Measurements from ENCODE around the gene TRIM41. TPM values are rescaled to one million over a fixed set of nuclear protein-coding genes. Genes with fewer than 3 reads are reported as not detected.

The TRIM41 gene
- total and polyA plus RNA-seq, 2 of the 13 experiments (the other 11 are each of a cell fraction or from before 2014, with no cell fraction given): 10.2 to 16.7 TPM

GRCh38 chr5:181190711-181191525, 32.2 kb upstream of the TRIM41 start (continued):
- TF ChIP-seq, protein P1, sequence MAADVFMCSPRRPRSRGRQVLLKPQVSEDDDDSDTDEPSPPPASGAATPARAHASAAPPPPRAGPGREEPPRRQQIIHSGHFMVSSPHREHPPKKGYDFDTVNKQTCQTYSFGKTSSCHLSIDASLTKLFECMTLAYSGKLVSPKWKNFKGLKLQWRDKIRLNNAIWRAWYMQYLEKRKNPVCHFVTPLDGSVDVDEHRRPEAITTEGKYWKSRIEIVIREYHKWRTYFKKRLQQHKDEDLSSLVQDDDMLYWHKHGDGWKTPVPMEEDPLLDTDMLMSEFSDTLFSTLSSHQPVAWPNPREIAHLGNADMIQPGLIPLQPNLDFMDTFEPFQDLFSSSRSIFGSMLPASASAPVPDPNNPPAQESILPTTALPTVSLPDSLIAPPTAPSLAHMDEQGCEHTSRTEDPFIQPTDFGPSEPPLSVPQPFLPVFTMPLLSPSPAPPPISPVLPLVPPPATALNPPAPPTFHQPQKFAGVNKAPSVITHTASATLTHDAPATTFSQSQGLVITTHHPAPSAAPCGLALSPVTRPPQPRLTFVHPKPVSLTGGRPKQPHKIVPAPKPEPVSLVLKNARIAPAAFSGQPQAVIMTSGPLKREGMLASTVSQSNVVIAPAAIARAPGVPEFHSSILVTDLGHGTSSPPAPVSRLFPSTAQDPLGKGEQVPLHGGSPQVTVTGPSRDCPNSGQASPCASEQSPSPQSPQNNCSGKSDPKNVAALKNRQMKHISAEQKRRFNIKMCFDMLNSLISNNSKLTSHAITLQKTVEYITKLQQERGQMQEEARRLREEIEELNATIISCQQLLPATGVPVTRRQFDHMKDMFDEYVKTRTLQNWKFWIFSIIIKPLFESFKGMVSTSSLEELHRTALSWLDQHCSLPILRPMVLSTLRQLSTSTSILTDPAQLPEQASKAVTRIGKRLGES (CRISPR knock-in tag; IDR thresholded peaks at IDR 0.05; ENCODE audit: borderline replicate concordance): no peak
- TF ChIP-seq HOXA9 (CRISPR knock-in tag; IDR thresholded peaks at IDR 0.05; ENCODE audit: borderline replicate concordance) (no peak), SMARCC2 (IDR thresholded peaks at IDR 0.05) (no peak), DRAP1 (CRISPR knock-in tag; IDR thresholded peaks at IDR 0.05) (no peak), ZNF580 (CRISPR knock-in tag; IDR thresholded peaks at IDR 0.05; ENCODE audit: borderline replicate concordance, low read depth) (no peak), TBX2 (CRISPR knock-in tag; IDR thresholded peaks at IDR 0.05; ENCODE audit: borderline replicate concordance) (no peak; the same call in 1 of the 2 replicates), TFDP1 (CRISPR knock-in tag; IDR thresholded peaks at IDR 0.05; ENCODE audit: borderline replicate concordance) (peak; percentile 74; the same call in 1 of the 2 replicates), ZNF329 (CRISPR knock-in tag; IDR thresholded peaks at IDR 0.05; ENCODE audit: low read depth) (no peak), ZNF891 (CRISPR knock-in tag; IDR thresholded peaks at IDR 0.05) (no peak), BHLHE40 (IDR thresholded peaks at IDR 0.05; ENCODE audit: low read length) (no peak), ZNF773 (CRISPR knock-in tag; IDR thresholded peaks at IDR 0.05; ENCODE audit: borderline replicate concordance) (no peak), ZSCAN12 (CRISPR knock-in tag; IDR thresholded peaks at IDR 0.05) (no peak), MTF2 (CRISPR knock-in tag; IDR thresholded peaks at IDR 0.05; ENCODE audit: borderline replicate concordance) (no peak; the same call in 1 of the 2 replicates), PHF5A (CRISPR knock-in tag; IDR thresholded peaks at IDR 0.05; ENCODE audit: low read depth, unreplicated experiment) (no peak), LCORL (IDR thresholded peaks at IDR 0.05) (no peak), LCORL (CRISPR knock-in tag; IDR thresholded peaks at IDR 0.05) (no peak), ZNF839 (CRISPR knock-in tag; IDR thresholded peaks at IDR 0.05; ENCODE audit: borderline replicate concordance) (0 out of 2 replicates have a peak, but pooled peaks have one; percentile 25), CENPT (CRISPR knock-in tag; IDR thresholded peaks at IDR 0.05; ENCODE audit: low read depth) (no peak), DPF2 (CRISPR knock-in tag; IDR thresholded peaks at IDR 0.05; ENCODE audit: borderline replicate concordance, low read depth) (no peak), ETV5 (CRISPR knock-in tag; IDR thresholded peaks at IDR 0.05; ENCODE audit: borderline replicate concordance) (peak; percentile 19; the same call in 1 of the 2 replicates), SMAD9 (CRISPR knock-in tag; IDR thresholded peaks at IDR 0.05) (no peak), ZNF30 (CRISPR knock-in tag; IDR thresholded peaks at IDR 0.05) (no peak), GZF1 (CRISPR knock-in tag; IDR thresholded peaks at IDR 0.05) (no peak), CBFB (CRISPR knock-in tag; IDR thresholded peaks at IDR 0.05) (no peak), NFE2 (CRISPR knock-in tag; IDR thresholded peaks at IDR 0.05) (no peak), NFKB2 (CRISPR knock-in tag; IDR thresholded peaks at IDR 0.05; ENCODE audit: borderline replicate concordance) (peak; percentile 28; the same call in 1 of the 2 replicates), ONECUT2 (CRISPR knock-in tag; IDR thresholded peaks at IDR 0.05) (no peak)
